ENCODE data around the gene C6orf47.
A peak's percentile ranks its signal among the peaks of the same experiment; 100 is the strongest.

The C6orf47 gene

DNA sequence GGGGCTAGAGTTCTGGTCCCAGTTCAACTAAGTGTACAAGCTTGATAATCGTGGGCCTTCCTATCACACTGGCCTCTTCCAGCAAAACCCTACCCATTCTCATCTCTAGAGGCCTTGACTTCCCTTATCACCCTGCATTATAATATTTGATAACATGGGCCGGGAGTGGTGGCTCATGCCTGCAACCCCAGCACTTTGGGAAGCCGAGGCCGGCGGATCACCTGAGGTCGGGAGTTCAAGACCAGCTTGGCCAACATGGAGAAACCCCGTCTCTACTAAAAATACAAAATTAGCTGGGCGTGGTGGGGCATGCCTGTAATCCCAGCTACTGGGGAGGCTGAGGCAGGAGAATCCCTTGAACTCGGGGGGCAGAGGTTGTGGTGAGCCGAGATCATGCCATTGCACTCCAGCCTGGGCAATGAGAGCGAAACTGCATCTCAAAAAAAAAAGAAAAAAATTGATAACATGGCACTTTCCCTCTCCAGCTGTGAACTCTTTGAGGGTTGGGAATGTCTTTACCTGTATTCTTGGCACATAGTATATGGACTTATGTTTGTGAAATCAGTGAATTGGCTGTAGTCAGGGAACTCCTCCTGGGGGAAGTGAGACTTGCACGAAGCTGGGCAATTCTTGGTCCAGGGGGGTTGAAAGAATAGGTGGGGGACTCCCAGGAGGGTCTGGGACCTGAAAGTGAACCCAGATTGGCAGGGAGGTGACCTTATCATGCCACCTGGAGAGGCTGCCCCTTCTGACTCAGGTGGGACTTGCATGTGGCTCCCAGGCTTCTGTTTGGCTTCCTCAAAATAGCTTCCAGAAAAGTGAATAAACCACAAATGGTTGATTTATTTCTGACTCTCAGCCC, 915 bp upstream of the C6orf47 start:
- DNase-seq, result no peak

DNA sequence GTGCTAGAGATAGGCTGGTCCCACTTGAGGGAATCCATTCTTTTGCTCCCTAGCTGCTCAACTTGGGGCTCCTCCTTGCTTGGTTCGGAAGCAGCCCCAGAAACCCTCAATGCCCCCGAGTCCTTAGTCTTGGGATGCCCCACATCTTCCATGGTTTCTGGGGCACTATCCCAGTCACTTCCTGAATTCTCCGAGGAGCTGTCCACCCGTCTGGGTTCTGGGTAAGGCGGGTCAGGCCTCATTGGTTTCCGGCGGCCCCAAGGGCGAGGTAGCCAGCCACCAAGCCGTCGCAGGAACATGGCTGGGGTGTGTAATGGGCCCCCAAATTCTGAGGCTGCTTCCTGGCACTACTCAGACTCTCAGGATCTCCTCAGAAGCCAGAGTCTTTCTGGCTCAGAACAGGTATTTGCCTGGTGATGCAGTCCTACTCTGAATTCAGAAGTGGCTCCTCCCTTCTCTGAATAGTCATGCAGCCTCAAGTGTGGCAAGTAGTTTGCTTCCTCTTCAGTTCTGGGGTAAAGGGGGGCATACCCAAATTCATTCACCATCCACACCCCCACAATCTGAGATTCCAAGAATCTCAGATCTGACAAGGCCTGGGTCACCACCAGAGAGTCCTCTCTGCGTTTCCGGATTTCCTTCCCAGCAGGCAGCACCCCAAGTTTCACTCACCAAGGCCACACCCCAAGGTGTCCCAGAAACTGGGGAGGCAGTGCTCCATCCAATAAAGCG, 763 bp downstream of the C6orf47 start:
- DNase-seq, result peak in 1 of 58 donors; percentile 1

DNA sequence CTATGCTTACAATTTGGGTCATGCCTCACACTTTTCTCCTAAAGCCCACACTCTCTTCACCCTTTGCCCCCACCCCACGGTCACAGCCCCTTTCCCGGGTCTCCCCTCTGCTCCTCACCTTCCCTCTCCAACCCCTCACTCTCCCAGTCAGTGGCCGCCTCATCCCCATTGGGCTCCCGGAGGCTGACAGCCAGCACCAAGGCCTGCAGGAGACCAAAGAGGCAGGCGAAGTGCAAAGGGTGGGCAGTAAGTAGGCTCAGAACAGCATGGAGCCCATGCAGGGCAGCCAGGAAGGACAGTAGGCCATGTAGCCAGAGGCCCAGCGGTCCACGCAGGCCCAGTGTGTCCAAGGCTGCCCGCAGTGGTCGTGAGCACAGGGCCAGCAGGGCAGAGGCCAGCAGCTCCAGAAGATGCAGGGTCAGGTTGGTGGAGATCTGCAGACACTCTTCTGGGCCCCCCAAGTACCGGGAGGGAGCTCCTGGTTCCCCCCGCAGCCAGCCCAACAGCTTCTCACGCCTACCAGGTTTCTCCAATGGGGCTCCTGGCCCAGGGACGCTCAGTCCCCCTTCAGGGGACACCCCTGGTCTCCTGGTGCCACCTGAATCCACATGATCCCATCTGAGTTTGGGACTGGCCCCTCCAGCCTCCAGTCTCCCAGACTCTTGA, 1.5 kb downstream of the C6orf47 start:
- no peak for DNase-seq

DNA sequence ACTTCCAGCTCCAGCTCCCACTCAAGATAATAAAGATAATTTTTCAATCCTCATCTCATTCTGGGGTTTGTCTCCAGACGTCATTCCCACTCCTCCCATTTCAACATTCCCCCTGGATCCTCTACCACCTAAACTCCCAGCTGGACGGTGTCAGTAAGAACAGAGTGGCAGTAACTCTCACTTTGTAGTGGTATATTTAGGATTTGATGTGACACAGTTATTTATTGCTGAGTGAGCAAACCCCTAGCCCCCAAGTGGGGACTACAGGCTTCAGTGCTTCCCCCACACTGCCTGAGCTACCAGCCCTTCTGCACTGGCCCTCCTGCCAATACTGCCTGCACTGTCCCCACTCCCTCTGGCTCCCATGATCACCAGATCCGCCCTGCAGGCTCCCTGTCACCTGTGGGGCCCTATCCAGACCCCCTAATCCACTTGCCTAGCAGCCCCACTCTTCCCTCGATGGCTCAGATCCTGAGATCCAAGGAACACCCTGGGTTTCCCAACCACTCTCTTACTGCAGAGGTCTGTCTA, 2.4 kb downstream of the C6orf47 start:
- DNase-seq, result no peak

DNA sequence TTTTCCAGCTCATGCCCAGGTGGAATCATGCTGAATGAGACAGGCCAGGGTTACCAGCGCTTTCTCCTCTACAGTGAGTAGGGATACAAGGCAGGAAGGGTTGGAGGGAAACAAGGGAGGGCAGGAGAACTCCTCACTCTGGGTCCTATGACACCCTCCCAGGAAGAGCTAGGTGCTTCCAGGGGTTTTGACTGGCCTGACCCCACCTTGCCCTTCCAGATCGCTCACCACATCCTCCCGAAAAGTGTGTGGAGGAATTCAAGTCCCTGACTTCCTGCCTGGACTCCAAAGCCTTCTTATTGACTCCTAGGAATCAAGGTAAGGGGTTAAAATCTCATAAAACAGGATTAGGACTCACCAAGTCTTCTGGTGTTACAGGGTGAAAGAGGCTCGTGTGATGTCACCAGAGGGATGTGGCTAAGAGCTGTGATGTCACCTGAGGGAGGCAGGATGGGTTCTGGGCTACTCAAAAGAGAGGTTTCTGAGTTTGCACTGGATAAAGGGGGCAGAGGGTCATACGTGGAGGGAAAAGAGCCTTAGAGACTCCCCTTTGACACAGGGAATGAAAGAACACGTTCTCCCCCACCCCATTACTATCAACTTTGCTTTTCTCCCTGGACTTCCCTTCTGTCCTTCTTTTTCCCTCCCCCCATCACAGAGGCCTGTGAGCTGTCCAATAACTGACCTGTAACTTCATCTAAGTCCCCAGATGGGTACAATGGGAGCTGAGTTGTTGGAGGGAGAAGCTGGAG, 3.0 kb downstream of the C6orf47 start:
- DNase-seq, result no peak

DNA sequence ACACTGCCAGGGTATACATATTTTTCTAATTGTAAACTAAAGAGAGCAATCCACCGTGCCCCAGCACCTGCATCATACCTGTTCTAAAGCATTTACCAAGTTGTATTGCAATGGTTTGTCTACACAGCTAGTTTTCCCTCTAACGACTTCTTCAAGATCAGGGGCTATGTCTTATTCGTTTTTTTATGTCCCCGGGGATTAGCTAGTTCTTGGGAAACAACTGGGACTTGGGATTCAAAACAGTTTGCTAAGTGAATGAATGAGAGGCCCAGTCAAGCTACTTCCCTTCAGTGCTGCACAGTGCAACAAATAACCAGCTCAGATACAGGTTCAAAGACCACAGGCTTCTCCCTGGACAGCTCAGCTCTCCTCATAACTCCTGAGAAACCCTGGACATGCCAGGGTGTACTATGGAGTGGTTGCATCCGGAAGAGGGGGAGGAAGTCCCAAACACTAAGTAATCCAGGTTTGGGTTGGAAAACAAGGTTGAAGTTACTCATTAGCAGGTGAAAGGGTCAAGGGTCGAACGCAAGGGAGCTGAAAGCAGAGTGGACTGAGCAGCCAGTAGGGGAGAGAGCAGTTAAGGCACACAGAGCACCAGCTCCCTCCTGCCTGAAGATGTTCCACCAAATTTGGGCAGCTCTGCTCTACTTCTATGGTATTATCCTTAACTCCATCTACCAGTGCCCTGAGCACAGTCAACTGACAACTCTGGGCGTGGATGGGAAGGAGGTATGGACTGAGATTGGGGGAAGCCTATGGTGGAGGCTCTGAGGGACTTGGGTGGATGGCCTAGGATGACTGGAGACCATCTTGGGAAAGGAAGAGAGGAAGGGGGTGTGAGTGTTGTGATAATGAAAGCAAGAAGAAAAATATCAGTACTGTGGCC, 5.0 kb downstream of the C6orf47 start, which contains the start of gene APOM:
Gene APOM (plus strand): TSS at position 546 of the 889 bp plus-strand sequence. CDS start 73 bp downstream, at position 619.
- no peak for DNase-seq

DNA sequence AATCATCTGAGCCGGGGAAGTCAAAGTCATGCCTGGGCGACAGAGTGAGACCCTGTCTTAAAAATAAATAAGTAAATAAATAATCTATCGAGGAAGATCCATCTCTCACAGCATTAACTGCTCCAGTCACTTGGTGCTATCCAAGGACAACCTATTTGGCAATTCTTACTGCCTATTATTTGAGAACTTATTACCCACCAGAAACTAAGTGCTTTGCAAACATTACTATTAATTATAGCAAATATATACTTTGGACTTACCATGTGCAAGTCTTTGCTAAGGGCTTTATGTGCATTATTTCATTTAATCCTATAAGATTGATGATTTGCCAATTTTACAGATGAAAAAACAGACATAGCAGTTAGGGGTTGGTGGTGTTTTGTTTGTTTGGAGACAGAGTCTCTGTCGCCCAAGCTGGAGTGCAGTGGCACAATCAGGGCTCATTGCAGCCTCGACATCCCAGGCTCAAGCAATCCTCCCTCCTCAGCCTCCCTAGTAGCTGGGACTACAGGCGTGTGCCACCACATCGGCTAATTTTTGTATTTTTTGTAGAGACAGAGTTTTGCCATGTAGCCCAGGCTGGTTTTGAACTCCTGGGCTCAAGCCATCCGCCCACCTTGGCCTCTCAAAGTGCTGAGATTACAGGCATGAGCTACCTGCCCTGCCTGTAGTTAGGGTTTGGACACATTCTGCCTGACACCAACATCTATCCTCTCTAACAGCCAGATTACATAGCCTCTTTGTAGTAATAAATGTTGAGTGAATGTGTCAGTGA, 5.8 kb downstream of the C6orf47 start:
- no peak for DNase-seq

DNA sequence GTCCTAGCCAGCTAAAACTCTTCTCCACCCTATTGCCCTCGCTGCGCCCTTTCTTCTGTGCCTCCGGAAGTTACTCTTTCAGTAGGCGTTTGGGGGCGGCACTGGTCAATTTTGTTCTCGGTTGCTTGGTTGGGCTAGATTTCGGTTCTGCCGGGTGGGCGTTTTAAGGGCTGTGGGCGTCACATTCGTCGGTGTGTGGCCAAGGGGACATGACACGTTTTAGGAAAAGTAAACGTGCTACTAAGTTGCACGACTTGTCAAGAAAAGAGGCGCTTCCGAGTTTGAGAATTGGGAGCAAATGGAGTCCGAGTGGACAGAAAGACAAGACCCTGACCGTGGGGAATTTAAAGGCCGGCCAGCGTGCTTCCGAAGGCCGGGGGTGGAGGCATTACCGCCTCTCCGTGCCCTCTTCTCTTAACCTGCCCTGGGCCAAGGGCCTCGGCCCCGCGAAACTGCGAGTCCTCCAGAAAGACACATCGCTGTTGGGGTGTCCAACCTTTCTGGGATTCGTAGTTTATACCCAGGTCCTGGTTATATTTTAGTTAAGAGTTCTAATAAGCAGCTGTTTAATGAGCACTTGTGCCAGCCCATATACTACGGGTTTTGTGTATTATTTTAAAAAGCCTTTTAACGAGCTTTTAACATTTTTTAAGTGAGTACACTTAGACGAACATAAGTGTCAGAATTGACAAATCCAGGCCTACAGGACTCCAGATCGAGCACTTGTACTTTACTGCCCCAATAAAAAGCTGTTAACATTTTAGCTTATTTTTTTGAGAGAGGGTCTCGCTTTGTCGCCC, 7.5 kb downstream of the C6orf47 start:
- peak in 41 of 58 donors; percentile 71 to 96 (median 90) for DNase-seq

DNA sequence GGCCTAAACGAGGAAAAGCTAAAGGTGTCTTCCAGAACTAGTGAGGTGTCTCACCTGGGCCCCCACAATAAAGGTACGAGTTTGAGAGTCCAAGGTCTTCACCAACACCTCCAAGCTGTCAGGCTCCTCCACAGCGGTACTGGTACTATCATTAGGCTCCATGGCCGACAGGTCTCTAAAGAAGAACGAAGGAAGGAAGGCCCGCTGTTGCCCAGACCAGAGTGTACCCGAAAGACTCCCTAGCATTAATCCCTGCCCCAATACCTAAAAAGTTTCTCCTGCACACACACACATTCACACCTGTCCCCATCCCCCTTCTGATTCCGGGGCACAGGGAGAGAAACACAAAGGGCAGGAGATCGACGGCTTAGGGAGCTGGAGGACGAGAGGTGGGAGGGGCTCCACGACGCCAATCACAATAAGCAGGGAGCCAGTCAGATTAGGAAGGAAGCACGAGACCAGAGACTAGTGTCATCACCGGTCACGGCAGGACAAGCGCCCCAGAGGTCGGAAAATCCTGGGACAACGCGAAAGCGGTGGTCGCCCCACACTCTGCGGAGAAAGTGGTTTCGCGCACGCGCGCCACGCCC, 8.9 kb downstream of the C6orf47 start:
- DNase-seq, result peak in 8 of 58 donors; percentile 29 to 85 (median 71)

DNA sequence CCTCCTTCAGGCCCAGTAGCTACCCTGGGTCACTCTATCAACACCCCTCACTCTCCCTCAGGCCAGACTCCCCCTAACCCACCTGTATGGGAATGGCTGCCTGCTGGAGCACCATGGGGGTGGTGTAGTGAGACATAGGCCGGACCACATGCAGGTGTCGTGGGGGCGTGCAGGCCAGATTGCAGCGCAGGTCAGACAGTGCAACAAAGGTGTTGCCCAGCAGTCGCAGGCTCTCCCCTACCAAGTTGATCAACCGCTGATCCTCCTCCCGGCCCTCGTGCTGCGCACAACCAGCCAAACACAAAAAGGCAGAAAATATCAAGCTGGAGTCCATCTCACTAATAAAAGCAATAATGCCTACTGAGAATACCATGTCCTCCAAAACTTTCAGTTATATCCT, 15.3 kb downstream of the C6orf47 start:
- no peak for DNase-seq

DNA sequence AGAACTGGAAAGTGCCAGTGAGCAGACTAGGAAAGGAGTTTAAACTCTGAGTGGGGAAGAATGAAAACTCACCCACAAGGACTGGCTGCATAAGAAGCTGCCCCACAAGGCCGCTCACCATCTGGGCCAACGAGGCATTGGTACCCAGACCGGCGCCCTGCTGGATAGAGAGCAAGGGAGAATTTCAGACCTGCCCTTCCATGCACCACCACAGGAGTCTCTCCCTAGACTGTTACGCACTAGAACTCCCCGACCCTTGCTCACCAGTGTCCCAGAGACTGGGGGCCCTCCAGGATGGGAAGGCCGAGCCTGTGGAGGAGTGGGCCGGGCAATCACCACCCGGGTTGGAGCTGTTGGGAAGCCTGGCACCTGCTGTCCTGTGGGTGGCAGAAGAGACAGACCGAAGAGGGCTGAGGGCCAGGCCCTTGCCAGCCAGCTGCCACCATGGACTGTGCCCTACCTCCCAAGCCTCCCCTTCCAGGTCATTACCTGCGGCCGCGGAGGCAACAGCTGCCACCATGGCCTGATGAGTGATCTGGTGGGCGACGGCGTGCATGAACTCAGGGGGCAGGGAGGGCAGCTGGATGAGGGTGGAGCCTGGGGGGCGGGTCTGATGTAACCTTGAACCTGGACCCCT, 16.6 kb downstream of the C6orf47 start:
- no peak for DNase-seq

DNA sequence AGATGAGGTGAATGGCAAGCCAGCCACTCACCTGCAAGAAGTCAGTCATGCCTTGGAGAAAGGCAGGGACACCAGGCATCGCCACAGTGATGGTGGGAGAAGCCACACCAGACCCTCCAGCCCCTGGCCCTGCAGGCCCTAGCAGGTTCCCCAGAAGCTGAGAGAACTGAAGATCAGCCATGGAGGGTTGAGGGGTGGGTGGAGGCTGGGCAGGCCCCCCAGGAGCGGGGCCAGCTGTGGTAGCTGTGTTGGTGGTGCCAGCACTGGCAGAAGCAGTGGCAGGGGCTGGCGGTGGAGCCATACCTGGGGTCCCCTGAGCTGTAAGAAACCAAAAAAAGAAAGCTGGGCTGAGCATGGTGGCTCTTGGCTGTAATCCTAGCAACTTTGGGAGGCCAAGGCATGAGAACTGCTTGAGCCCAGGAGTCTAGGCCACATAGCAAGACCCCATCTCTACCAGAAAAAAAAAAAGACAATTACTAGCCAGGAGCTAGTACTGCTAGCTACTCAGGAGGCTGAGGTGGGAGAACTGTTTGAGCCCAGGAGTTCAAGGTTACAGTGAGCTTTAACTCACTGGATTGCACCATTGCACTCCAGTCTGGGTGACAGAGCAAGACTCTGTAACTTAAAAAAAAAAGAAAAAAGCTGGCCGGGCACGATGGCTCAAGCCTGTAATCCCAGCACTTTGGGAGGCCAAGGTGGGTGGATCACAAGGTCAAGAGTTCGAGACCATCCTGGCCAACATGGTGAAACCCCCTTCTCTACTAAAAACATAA, 17.6 kb downstream of the C6orf47 start:
- DNase-seq, result no peak

DNA sequence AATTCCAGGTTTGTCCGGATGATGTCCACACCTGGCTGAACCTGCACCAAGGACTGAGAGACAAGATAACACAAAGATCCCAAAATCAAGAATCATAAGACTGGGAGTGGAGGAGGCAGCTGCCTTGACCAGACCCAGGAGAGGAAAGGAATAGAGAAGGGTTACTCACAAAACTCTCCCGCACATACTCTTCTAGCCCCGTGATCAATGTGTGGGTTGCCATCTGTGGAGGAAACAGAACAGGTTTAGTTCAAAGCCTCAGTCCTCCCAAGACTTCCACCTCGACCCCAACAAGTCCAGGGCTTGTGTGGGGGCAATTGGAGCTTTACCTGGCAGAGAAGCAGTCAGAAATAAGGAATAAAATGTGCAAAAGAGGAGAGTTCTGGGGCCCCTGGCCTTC, 19.2 kb downstream of the C6orf47 start:
- no peak for DNase-seq

DNA sequence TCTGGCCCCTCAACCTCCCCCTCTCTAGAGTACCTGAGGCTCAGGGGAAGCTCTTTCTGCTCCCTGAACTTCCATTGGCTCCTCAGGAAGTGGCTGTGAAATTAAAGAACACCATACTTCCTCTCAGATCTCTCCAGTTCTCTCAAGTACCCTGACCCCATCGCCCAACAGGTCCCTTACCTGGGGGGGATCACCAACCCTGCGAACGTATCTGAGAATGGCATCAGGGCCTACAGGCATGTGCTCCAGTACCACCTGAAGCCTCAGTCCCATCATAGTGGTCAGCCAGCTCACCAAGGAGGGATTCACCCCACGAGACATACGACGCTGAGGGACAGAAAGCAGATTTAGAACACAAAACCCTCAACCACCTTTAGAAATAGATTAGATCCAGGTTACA, 20.0 kb downstream of the C6orf47 start:
- no peak for DNase-seq

DNA sequence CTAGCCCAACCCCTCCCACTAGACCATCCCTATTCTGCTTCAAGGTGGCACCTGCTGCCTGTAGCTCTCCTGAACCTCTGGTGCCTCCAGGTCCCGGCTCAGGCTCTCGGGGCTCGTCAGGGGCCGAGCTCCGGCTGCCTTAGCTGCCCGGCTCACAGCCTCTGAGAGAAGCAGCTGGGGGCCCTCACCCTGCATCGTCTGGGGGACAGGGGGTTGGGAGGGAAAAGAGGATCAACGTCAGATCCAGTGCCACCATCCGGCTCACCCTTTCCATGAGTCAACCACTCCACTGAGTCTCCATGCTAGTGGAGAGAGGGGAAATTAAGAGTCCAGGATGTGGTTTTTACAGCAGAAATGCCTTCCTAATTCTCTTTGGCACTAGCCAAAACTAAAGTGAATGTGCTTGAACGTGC, 21.1 kb downstream of the C6orf47 start:
- no peak for DNase-seq

DNA sequence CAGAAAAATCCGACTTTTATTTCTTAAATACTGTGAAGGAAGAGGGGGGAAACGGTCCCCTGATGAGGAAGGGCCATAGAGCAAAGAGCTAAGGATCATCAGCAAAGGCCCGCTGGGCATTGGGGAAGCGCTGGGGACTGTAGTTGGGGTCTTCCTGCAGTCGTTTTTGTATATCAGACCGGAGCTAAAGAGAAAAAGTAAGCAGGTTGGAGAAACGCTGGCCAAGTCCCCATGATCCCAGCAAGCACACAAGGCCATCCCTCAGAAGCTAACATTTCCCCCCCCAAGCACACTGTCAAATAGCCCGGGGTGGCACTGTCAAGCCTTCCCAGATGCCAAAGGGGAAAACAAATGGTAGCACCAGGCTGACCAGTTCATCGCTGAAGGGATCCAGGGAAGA, 21.5 kb downstream of the C6orf47 start:
- DNase-seq, result no peak
